Stimulated activated naive CD8-positive, alpha-beta T cell treated with anti-CD3 and anti-CD28 coated beads, Interleukin-15, amount 100 ng/mL, for 72 hours (primary cell): ENCODE measurements around the gene SIX3.
A peak's percentile ranks its signal among the peaks of the same experiment; 100 is the strongest.

Experiments
- ATAC-seq: fragments of 150-1000 bp; cut with Tn5 transposase; 2 replicates; pipeline ENCODE4 v1.10.0; 2021; ENCODE audit warnings: mild to moderate bottlenecking, moderate library complexity
- DNase-seq, 2 donors: peaks; one replicate each; pipeline ENCODE4 v3.0.0; 2021 to 2022
- H3K27ac Mint-ChIP-seq, 2 donors: one replicate each; pipeline ENCODE4 v1.8.0; 2022; ENCODE audit warnings: mild to moderate bottlenecking in 2 of 2, mixed read lengths in 2 of 2, moderate library complexity in 2 of 2
- H3K27me3 Mint-ChIP-seq: one replicate; pipeline ENCODE4 v1.8.0; 2022; ENCODE audit warnings: mixed read lengths
- H3K4me1 Mint-ChIP-seq: one replicate; pipeline ENCODE4 v1.8.0; 2022; ENCODE audit warnings: mild to moderate bottlenecking, mixed read lengths
- H3K4me3 Mint-ChIP-seq, 2 donors: one replicate each; pipeline ENCODE4 v1.8.0; 2022; ENCODE audit warnings: mild to moderate bottlenecking in 2 of 2, mixed read lengths in 2 of 2, moderate library complexity in 1 of 2
- H3K9me3 Mint-ChIP-seq, 2 donors: one replicate each; pipeline ENCODE4 v1.8.0; 2022; ENCODE audit warnings: mixed read lengths in 2 of 2

The SIX3 gene

GRCh38 chr2:44936715-44937687, 4.5 kb upstream of the SIX3 start:
- H3K4me3 Mint-ChIP-seq = peak overlapping the region; percentile 67 to 73
- H3K27me3 Mint-ChIP-seq = peaks cover 99% of the 10 kb centered on the region
- no peaks in the 10 kb centered on the region for H3K9me3 Mint-ChIP-seq
- no peak for DNase-seq
- H3K27ac Mint-ChIP-seq = no peak overlapping the region
- H3K4me1 Mint-ChIP-seq = peaks cover 91% of the 10 kb centered on the region
- ATAC-seq = no peak

GRCh38 chr2:44937688-44938240, 3.7 kb upstream of the SIX3 start:
- peaks cover 91% of the 10 kb centered on the region for H3K4me1 Mint-ChIP-seq
- H3K9me3 Mint-ChIP-seq = no peaks in the 10 kb centered on the region
- peak overlapping the region; percentile 67 to 74 for H3K4me3 Mint-ChIP-seq
- H3K27ac Mint-ChIP-seq = no peak overlapping the region
- ATAC-seq = peak; percentile 44
- peaks cover 99% of the 10 kb centered on the region for H3K27me3 Mint-ChIP-seq
- peak in 1 of 2 donors; percentile 53 for DNase-seq

- Mint-ChIP-seq H3K4me1 (peaks cover 91% of the 10 kb centered on the region), H3K27ac (no peak overlapping the region), H3K27me3 (peaks cover 99% of the 10 kb centered on the region)
These were observed 3.0 kb upstream of the SIX3 start for GRCh38 chr2:44938287-44939105.

GRCh38 chr2:44939106-44940048, 2.1 kb upstream of the SIX3 start:
- H3K27ac Mint-ChIP-seq = no peak overlapping the region
- no peak for ATAC-seq
- peaks cover 91% of the 10 kb centered on the region for H3K4me1 Mint-ChIP-seq
- no peak for DNase-seq
- H3K27me3 Mint-ChIP-seq = peaks cover 99% of the 10 kb centered on the region
- no peaks in the 10 kb centered on the region for H3K9me3 Mint-ChIP-seq
- H3K4me3 Mint-ChIP-seq = peak overlapping the region; percentile 34 to 51

More at GRCh38 chr2:44938287-44939105, 3.0 kb upstream of the SIX3 start:
- ATAC-seq (no peak), DNase-seq (no peak)
- Mint-ChIP-seq H3K4me3 (peak overlapping the region; percentile 65 to 74), H3K9me3 (no peaks in the 10 kb centered on the region)

- peaks cover 92% of the 10 kb centered on the region for H3K4me1 Mint-ChIP-seq
- DNase-seq (no peak), ATAC-seq (no peak)
- H3K27ac Mint-ChIP-seq = no peak overlapping the region
- H3K27me3 Mint-ChIP-seq = peaks cover 99% of the 10 kb centered on the region
- no peaks in the 10 kb centered on the region for H3K9me3 Mint-ChIP-seq
- peak overlapping the region in 1 of 2 donors; percentile 51 for H3K4me3 Mint-ChIP-seq
These were observed 1.4 kb upstream of the SIX3 start for GRCh38 chr2:44940049-44940494.

GRCh38 chr2:44940732-44941464, 604 bp upstream of the SIX3 start:
- H3K9me3 Mint-ChIP-seq = no peaks in the 10 kb centered on the region
- H3K4me1 Mint-ChIP-seq = peaks cover 84% of the 10 kb centered on the region
- DNase-seq (no peak), ATAC-seq (no peak)
- H3K4me3 Mint-ChIP-seq = peak overlapping the region; percentile 80 to 81
- peaks cover 99% of the 10 kb centered on the region for H3K27me3 Mint-ChIP-seq
- no peak overlapping the region for H3K27ac Mint-ChIP-seq

GRCh38 chr2:44942304-44943030, 965 bp downstream of the SIX3 start:
- peaks cover 99% of the 10 kb centered on the region for H3K27me3 Mint-ChIP-seq

GRCh38 chr2:44943031-44943692, 1.7 kb downstream of the SIX3 start:
- H3K9me3 Mint-ChIP-seq = no peaks in the 10 kb centered on the region
- H3K4me3 Mint-ChIP-seq = peak overlapping the region; percentile 80 to 81
- H3K27ac Mint-ChIP-seq = peak overlapping the region in 1 of 2 donors; percentile 13
- ATAC-seq (no peak), DNase-seq (no peak)
- H3K27me3 Mint-ChIP-seq = peaks cover 99% of the 10 kb centered on the region
- peaks cover 62% of the 10 kb centered on the region for H3K4me1 Mint-ChIP-seq

More at GRCh38 chr2:44942304-44943030, 965 bp downstream of the SIX3 start:
- Mint-ChIP-seq H3K4me3 (peak overlapping the region; percentile 80 to 81), H3K27ac (peak overlapping the region in 1 of 2 donors; percentile 13), H3K4me1 (peaks cover 69% of the 10 kb centered on the region), H3K9me3 (no peaks in the 10 kb centered on the region)
- ATAC-seq (peak; percentile 8), DNase-seq (peak in 1 of 2 donors; percentile 47)

GRCh38 chr2:44943693-44944101, 2.2 kb downstream of the SIX3 start:
- H3K27ac Mint-ChIP-seq = no peak overlapping the region
- H3K9me3 Mint-ChIP-seq = no peaks in the 10 kb centered on the region
- H3K4me3 Mint-ChIP-seq = peak overlapping the region; percentile 80 to 81
- ATAC-seq = no peak
- DNase-seq = no peak
- peaks cover 56% of the 10 kb centered on the region for H3K4me1 Mint-ChIP-seq
- peaks cover 99% of the 10 kb centered on the region for H3K27me3 Mint-ChIP-seq

GRCh38 chr2:44944102-44944951, 2.8 kb downstream of the SIX3 start:
- Mint-ChIP-seq H3K4me1 (peaks cover 54% of the 10 kb centered on the region), H3K9me3 (no peaks in the 10 kb centered on the region), H3K4me3 (peak overlapping the region; percentile 54 to 80), H3K27me3 (peaks cover 100% of the 10 kb centered on the region), H3K27ac (no peak overlapping the region)
- ATAC-seq = no peak
- DNase-seq = no peak

- H3K27ac Mint-ChIP-seq = no peak overlapping the region
- no peak for DNase-seq
These were observed 3.6 kb downstream of the SIX3 start for GRCh38 chr2:44944952-44945612.

More at GRCh38 chr2:44944952-44945612, 3.6 kb downstream of the SIX3 start:
- H3K27me3 Mint-ChIP-seq = peaks cover 100% of the 10 kb centered on the region
- no peak for ATAC-seq
- H3K4me3 Mint-ChIP-seq = peak overlapping the region; percentile 57
- no peaks in the 10 kb centered on the region for H3K9me3 Mint-ChIP-seq
- H3K4me1 Mint-ChIP-seq = peaks cover 50% of the 10 kb centered on the region
